Activated naive CD8-positive, alpha-beta T cell treated with anti-CD3 and anti-CD28 coated beads, Interleukin-2, amount 50 U/mL, for 24 hours (primary cell): ENCODE measurements around the gene UBA5.

Experiments
- ATAC-seq: fragments of 150-1000 bp; cut with Tn5 transposase; one replicate; pipeline ENCODE4 v1.10.0; 2021
- DNase-seq: peaks from one replicate; pipeline ENCODE4 v3.0.0; 2021
- H3K27ac Mint-ChIP-seq: one replicate; pipeline ENCODE4 v1.8.0; 2021; ENCODE audit warnings: mild to moderate bottlenecking, mixed read lengths
- H3K27me3 Mint-ChIP-seq: one replicate; pipeline ENCODE4 v1.8.0; 2021; ENCODE audit warnings: mixed read lengths
- H3K36me3 Mint-ChIP-seq: one replicate; pipeline ENCODE4 v1.8.0; 2021; ENCODE audit warnings: low read depth, mixed read lengths
- H3K4me1 Mint-ChIP-seq: one replicate; pipeline ENCODE4 v1.8.0; 2021; ENCODE audit warnings: mixed read lengths
- H3K4me3 Mint-ChIP-seq: one replicate; pipeline ENCODE4 v1.8.0; 2021; ENCODE audit warnings: mild to moderate bottlenecking, moderate library complexity, mixed read lengths
- H3K9me3 Mint-ChIP-seq: one replicate; pipeline ENCODE4 v1.8.0; 2021; ENCODE audit warnings: mixed read lengths

The UBA5 gene

DNA sequence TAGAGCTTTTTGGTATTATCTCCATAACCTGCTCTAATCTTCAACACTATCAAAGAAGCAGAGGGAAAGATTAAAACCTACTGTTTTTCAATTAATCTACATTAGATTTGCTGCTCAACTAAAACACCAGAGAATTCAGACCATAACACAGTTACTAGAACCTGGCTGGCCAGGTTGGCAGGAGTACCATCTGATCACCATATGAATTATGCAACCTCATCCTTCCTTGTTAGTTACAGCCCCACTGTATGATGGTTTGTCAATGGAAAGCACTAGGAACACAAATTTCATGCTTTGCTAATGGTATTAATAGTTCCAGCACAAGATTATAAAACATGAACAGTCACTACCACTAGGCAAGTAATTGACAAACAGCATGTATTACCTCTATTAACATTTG is 56.2 kb downstream of the UBA5 start:
- ATAC-seq (no peak), DNase-seq (no peak)
- no peaks in the 10 kb centered on the region for H3K9me3 Mint-ChIP-seq
- H3K36me3 Mint-ChIP-seq, result peaks cover 22% of the 10 kb centered on the region
- H3K4me3 Mint-ChIP-seq, result no peak overlapping the region
- H3K27me3 Mint-ChIP-seq, result no peaks in the 10 kb centered on the region
- H3K27ac Mint-ChIP-seq, result no peak overlapping the region
- H3K4me1 Mint-ChIP-seq, result peaks cover 35% of the 10 kb centered on the region

- ATAC-seq (no peak), DNase-seq (no peak)
- Mint-ChIP-seq H3K4me3 (peak overlapping the region; percentile 87), H3K9me3 (no peaks in the 10 kb centered on the region), H3K36me3 (peaks cover 18% of the 10 kb centered on the region), H3K27me3 (no peaks in the 10 kb centered on the region), H3K27ac (no peak overlapping the region), H3K4me1 (peaks cover 44% of the 10 kb centered on the region)
Measured at GRCh38 chr3:132720228-132720627, 60.1 kb downstream of the UBA5 start.

DNA sequence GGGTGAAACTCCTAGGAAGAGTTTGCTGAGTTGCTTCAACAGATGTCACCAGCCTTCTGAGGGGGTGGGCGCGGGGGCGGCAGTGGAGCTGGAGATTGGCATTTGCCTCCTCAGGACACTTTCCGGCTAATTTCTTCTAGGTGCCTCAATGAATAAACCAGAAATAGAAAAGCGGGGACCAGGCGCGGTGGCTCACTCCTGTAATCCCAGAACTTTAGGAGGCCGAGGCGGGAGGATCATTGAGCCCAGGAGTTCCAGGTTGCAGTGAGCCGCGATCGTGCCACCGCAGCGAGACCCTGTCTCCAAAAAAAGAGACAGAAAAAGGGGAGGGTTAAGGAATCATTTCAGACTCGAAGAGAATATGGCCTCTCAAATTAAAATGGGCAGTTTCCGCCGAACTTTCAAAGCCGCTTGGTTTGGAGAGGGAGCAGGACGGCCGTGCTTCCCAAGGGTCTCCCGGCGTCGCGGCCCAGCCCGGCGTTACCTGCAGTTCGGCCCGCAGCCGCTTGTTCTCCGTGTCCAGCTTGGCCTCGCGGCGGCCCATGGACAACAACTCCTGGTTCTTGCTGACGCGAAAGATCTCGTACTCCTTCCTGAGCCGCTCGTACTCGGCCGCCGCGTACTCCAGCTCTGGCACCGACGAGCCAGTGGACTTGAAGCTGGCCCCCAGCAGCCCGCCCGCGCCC is 61.5 kb downstream of the UBA5 start:
- Mint-ChIP-seq H3K27ac (peak overlapping the region; percentile 75), H3K27me3 (no peaks in the 10 kb centered on the region), H3K4me3 (peak overlapping the region; percentile 87), H3K9me3 (no peaks in the 10 kb centered on the region), H3K36me3 (peaks cover 14% of the 10 kb centered on the region), H3K4me1 (peaks cover 46% of the 10 kb centered on the region)
- ATAC-seq (peak; percentile 6), DNase-seq (peak; percentile 18)

GRCh38 chr3:132722165-132723023 is 62.3 kb downstream of the UBA5 start, which contains the start of gene NPHP3:
Gene NPHP3 (minus strand): TSS chr3:132722409. CDS start chr3:132722355, 54 bp downstream.
- Mint-ChIP-seq H3K36me3 (peaks cover 12% of the 10 kb centered on the region), H3K27me3 (no peaks in the 10 kb centered on the region), H3K4me1 (peaks cover 44% of the 10 kb centered on the region), H3K27ac (peak within 1 kb of the TSS; percentile 75), H3K9me3 (no peaks in the 10 kb centered on the region), H3K4me3 (peak within 1 kb of the TSS; percentile 87)
- ATAC-seq (peak; percentile 89), DNase-seq (peak; percentile 96)

GRCh38 chr3:132723024-132723950 is 63.2 kb downstream of the UBA5 start:
- DNase-seq (no peak), ATAC-seq (no peak)
- no peaks in the 10 kb centered on the region for H3K9me3 Mint-ChIP-seq
- peaks cover 9% of the 10 kb centered on the region for H3K36me3 Mint-ChIP-seq
- peak overlapping the region; percentile 85 for H3K4me3 Mint-ChIP-seq
- H3K27me3 Mint-ChIP-seq, result peaks cover 3% of the 10 kb centered on the region
- peaks cover 38% of the 10 kb centered on the region for H3K4me1 Mint-ChIP-seq
- H3K27ac Mint-ChIP-seq, result peak overlapping the region; percentile 19

DNA sequence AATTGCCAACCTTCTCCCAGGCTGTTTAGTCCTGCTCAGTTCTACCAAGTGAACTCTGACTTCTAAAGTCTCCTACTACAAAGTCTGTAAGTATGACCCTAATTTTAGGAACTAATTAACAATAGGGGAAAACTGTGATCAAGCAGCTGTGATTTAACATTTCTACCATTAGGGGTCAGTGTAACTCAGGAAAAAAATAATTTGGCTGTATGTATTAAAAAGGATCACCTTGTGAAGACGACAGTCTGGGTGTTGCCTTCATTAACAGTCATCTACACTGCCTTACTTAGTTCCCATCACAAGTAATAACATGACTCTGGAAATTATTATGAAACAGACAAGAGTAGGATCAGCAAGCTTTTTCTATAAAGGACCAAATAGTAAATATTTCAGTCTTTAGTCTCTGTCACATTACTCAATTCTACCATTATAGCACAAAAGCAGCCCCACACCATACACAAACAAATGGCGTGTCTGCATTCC is 66.3 kb downstream of the UBA5 start:
- Mint-ChIP-seq H3K27ac (no peak overlapping the region), H3K36me3 (no peaks in the 10 kb centered on the region), H3K9me3 (no peaks in the 10 kb centered on the region), H3K27me3 (peaks cover 13% of the 10 kb centered on the region), H3K4me1 (peaks cover 13% of the 10 kb centered on the region), H3K4me3 (no peak overlapping the region)
- no peak for DNase-seq
- ATAC-seq, result no peak
